ENCODE measurements around the gene PDPR.
"Not testable (repeated sequence)": the region's sequence is repeated elsewhere in the genome, so short reads cannot be mapped to it uniquely, and the experiment has no call there.

The PDPR gene

GRCh38 chr16:70162041-70162451 lies 47.9 kb downstream of the PDPR start:
- DNase-seq (ENCODE audit: low read depth in 2 of 2) = no peak

- no peak for DNase-seq (ENCODE audit: low read depth in 2 of 2)
Measured at GRCh38 chr16:70163596-70163995, 49.5 kb downstream of the PDPR start.

DNA sequence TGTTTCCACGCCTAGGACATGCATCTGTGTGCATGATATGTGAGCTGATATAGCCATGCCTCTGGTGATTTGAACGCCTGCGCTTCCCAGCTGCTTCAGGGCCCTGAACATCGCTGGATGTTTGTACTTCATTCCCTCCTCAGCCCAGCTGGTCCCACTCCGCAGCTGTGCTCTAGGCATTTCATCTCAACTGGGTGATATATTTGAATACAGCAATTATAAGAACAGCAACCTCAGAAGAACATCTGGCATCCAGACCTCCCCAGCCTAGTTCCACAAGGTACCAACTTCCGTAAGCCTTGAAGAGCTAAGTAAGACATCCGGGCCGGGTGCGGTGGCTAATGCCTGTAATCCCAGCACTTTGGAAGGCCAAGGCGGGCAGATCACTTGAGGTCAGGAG lies 52.6 kb downstream of the PDPR start:
- not testable (repeated sequence) for DNase-seq (ENCODE audit: low read depth in 2 of 2)

DNA sequence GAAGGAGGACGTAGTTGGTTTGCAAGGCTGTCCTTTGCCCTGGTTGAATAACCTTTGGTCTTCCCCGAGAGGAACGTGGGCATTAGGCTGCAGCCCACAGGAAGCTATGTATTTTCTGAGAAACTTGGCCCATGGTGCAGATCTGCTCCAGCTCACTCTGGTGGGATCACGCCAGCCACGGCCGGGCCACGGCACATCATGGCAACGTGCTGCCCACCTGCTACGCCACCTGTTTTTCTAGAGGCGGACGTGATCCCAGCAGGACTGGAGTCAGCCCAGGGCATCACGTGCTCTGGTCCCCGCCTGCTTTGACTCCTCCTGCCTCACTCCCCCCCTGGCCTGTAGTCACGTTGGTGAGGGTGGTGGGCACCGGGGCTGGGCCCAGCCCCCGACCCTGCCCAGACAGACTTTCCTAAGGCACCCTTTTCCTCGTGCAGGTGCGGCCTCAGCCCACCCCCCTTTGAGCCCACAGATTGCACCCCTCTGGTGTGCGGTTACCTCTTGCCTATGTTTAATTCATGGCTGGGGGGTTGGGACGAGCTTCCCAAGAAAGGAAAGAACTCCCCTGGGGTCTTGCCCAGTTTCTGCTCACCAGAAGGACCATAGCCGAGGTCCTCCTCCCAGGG lies 59.2 kb downstream of the PDPR start, which contains the start of gene CLEC18C:
Gene CLEC18C, plus strand, starts transcription at position 576 of the 626 bp plus-strand sequence. CDS start 492 bp downstream, outside the sequence.
- not testable (repeated sequence) for DNase-seq (ENCODE audit: low read depth in 2 of 2)

DNA sequence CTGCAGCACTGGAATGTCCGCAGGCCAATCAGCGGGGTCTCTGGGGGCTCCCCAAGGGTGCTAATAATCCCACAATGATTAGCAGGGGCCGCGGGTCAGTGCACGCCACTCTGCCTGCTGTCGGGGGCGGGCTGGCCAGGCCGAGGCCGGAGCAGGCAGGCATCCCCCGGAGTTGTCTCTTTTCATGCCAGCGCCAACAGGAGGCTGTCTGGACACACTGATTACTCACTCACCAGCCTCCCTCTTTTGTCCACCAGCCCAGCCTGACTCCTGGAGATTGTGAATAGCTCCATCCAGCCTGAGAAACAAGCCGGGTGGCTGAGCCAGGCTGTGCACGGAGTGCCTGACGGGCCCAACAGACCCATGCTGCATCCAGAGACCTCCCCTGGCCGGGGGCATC lies 59.8 kb downstream of the PDPR start:
- not testable (repeated sequence) for DNase-seq (ENCODE audit: low read depth in 2 of 2)

DNA sequence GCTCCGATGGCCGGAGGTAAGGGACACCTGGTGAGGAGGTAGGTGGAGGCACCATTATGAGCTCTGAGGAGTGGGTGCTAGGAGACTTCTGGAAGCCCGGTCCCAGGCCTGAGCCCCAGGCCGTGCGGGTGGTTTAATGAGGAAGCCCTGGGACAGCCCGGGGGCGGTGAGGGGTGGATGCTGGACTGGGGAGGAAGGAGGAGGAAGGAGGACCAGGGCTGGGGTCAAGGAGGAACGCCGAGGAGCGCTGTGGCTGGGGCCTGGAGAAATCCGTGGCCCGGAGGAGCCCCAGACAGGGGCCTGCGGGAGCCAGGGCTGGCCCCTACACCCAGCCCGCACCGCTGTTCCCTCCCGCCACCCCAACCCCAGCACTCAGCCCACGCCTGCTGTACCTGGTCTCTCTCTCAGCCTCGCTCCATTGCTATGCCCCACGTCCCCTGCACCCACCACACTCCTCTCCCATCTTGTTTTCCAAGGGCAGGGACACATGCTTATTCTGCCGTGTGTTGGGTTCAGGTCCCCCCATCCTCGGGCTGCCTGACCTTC lies 60.3 kb downstream of the PDPR start:
- not testable (repeated sequence) for DNase-seq (ENCODE audit: low read depth in 2 of 2)

DNA sequence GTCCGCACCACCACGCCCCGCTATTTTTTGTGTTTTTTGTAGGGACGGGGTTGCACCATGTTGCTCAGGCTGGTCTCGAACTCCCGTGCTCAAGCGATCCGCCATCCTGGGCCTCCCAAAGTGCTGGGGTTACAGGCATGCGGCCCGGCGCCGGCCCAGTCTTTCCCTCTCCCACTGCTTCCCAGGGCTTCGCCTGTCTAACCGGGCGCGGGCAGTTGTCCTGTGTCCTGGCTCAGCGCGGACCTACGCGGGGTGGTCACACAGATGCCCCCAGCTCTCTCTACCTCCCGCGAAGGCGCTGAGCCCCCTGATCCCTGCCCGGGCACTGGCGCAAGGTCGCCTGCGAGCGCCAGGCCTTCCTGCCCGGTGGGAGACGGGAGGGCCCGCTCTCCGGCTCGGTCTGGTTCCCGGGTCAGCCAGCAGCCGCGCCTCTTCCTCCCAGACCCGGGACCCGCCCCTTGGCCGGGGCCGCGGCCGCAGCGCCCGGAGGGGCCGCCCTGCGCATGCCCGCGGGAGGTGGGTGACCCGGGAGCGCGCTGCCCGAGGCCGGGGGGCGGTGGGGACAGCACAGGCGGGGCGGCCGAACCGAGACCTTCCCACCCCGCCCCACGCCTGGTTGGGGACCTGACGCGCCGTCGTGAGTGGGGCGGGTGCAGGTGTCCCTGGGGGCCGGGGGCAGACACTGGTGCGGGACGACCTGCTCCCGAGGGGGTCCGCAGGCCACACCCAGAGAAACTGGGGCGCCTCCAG lies 73.9 kb downstream of the PDPR start:
- DNase-seq (ENCODE audit: low read depth in 2 of 2) = not testable (repeated sequence)

DNA sequence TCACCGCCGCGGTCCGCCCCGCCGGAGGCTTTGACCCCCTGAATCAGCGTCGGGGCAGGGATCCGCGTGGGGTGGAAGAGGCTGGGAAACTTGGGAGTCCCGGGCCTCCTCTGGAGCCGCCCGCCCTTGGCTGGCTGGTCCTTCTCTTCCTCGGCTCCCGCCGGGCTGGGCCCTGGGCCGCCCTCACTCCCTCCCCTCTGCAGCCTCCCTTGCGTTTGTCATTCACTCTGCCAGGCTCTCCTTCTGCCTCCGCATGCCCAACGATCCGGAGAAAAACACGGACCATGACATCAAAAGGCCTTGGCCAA lies 74.4 kb downstream of the PDPR start:
- DNase-seq (ENCODE audit: low read depth in 2 of 2) = not testable (repeated sequence)

DNA sequence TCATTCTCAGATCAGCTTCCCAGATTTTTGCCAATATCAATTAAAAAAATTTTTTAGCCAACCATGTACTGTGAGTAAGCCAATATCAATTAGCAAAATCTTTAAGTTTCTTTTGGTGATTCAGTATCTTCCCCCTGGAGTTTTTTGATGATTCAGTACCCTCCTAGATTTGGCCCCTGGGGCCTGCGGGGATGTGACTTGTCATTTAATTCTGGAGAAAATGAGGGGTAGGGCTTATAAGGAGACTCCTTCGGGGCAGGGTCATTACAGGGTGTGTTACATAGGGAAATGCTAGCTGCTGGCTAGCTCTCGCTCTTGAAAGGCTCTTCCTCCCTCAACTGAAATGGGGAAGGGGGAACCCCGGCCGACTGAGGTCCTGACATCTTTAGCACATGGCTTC lies 76.4 kb downstream of the PDPR start:
- not testable (repeated sequence) for DNase-seq (ENCODE audit: low read depth in 2 of 2)

- DNase-seq (ENCODE audit: low read depth in 2 of 2) = not testable (repeated sequence)
Measured at GRCh38 chr16:70196683-70197300, 82.7 kb downstream of the PDPR start.

DNA sequence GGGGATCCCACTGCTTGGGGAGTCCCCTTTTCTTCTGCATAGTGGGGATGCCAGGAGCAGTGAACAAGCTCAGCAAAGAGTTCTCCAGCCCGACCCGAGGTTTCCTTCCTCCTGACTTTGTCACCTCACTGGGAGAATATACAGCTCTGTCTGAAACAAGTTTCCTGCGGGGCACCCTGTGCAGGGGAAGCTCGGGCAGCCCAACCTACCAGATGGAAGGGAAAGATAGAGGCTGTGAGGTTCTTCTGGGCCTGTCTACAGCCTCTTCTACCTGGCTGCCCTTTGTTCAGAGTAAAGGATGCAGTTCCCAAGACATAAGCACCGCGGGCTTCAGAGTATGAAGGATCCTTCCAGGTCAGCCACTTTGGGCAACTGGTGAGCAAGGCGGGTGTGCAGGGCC lies 83.5 kb downstream of the PDPR start:
- DNase-seq (ENCODE audit: low read depth in 2 of 2) = not testable (repeated sequence)

DNA sequence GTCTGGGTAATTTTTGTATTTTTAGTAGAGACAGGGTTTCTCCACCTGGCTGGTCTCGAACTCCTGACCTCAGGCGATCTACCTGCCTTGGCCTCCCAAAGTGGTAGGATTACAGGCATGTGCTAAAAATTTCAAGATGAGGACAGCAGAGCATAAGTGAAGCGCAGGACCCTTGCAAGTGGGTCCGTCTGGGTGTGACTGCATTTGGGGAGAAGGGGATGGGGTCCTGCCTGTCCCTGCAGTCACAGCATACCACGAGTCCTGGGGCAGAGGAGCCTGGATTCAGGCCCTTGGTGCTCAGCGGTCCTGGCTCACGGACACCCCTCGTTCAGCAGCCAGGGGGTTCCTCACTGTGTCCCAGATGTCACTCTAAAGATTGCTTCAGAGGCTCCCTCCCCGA lies 84.1 kb downstream of the PDPR start:
- not testable (repeated sequence) for DNase-seq (ENCODE audit: low read depth in 2 of 2)

GRCh38 chr16:70198666-70199065 lies 84.5 kb downstream of the PDPR start:
- not testable (repeated sequence) for DNase-seq (ENCODE audit: low read depth in 2 of 2)

DNA sequence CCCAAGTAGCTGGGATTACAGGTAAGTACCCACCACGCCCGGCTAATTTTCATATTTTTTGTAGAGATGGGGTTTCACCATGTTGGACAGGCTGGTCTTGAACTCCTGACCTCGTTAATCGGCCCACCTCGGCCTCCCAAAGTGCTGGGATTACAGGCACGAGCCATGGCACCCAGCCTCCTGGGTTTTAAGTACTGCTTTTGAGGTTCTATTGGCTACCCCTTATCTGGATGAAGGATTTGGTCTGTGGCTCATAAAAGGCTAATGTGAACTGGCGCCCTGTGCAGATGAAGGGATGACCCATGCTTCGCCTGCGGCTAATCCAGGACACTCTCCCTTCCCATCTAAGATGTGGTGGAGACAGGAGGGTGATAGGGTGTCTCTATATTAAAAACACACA lies 85.0 kb downstream of the PDPR start:
- DNase-seq (ENCODE audit: low read depth in 2 of 2) = not testable (repeated sequence)

- not testable (repeated sequence) for DNase-seq (ENCODE audit: low read depth in 2 of 2)
Measured at GRCh38 chr16:70200063-70200462, 85.9 kb downstream of the PDPR start.

DNA sequence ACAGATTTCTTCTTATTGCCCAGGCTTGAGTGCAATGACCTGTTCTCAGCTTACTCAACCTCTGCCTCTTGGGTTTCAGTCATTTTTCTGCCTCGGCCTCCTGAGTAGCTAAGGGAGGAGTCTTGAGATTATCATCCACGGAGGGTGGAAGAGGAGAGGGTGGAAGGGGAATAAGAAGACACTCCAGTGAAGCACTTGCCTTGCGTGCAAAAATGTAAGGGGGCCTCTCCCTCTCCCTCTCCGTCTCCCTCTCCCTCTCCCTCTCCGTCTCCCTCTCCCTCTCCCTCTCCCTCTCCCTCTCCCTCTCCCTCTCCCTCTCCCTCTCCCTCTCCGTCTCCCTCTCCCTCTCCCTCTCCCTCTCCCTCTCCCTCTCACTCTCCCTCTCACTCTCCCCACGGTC lies 89.4 kb downstream of the PDPR start:
- DNase-seq (ENCODE audit: low read depth in 2 of 2) = not testable (repeated sequence)

GRCh38 chr16:70204010-70204409 lies 89.9 kb downstream of the PDPR start:
- DNase-seq (ENCODE audit: low read depth in 2 of 2) = not testable (repeated sequence)

DNA sequence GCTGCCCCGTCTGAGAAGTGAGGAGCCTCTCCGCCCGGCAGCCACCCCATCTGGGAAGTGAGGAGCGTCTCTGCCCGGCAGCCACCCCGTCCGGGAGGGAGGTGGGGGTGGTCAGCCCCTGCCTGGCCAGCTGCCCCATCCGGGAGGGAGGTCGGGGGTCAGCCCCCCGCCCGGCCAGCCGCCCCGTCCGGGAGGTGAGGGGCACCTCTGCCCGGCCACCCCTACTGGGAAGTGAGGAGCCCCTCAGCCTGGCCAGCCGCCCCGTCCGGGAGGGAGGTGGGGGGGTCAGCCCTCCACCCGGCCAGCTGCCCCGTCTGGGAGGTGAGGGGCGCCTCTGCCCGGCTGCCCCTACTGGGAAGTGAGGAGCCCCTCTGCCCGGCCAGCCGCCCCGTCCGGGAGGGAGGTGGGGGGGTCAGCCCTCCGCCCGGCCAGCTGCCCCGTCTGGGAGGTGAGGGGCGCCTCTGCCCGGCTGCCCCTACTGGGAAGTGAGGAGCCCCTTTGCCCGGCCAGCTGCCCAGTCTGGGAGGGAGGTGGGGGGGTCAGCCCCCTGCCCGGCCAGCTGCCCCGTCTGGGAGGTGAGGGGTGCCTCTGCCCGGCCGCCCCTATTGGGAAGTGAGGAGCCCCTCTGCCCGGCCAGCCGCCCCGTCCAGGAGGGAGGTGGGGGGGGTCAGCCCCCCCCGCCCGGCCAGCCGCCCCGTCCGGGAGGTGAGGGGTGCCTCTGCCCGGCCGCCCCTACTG lies 90.7 kb downstream of the PDPR start:
- DNase-seq (ENCODE audit: low read depth in 2 of 2) = not testable (repeated sequence)

GRCh38 chr16:70206382-70206781 lies 92.2 kb downstream of the PDPR start:
- not testable (repeated sequence) for DNase-seq (ENCODE audit: low read depth in 2 of 2)
